IMR-90 (cell line): ENCODE measurements around the gene MSMO1. TPM values are rescaled to one million over a fixed set of nuclear protein-coding genes. Genes with fewer than 3 reads are reported as not detected.
"Not testable (repeated sequence)": the region's sequence is repeated elsewhere in the genome, so short reads cannot be mapped to it uniquely, and the experiment has no call there.

Experiments
- ATAC-seq: fragments of 200-7000 bp; cut with Tn5 transposase; 2 replicates; pipeline ENCODE4 v1.9.1; 2020; ENCODE audit warnings: low read depth, mild to moderate bottlenecking, moderate library complexity
- BruUV-seq: library from RNA; stranded (reverse); fragments of 400-500 nt; replicated peaks from 2 replicates; lab custom pipeline; 2021; lab: Mats Ljungman, UMichigan
- CTCF ChIA-PET: fragments of 300-600 bp; formaldehyde crosslinking; extraction: SDS; loops from one replicate; lab custom pipeline; 2021; ENCODE audit warnings: antibody characterized with exemption; lab: Yijun Ruan, JAX
- POLR2A ChIA-PET: fragments of 300-600 bp; sonication (Branson Sonifier 250); formaldehyde crosslinking; loops from one replicate; lab custom pipeline; 2022; ENCODE audit warnings: antibody characterized with exemption; ENCODE audit not compliant: unreplicated experiment; lab: Charles Lee
- DNase-seq: peaks from one replicate; pipeline ENCODE4 v3.0.0; 2013
- H2AFZ ChIP-seq: replicated peaks from 2 replicates; pipeline ENCODE3; 2013; ENCODE audit warnings: low read length, mild to moderate bottlenecking; ENCODE audit not compliant: poor library complexity
- H2AK5ac ChIP-seq: 2 replicates; pipeline ENCODE4 v1.6.1; 2013; ENCODE audit warnings: low read depth, low read length, inconsistent platforms
- H2AK9ac ChIP-seq: replicated peaks from 2 replicates; pipeline ENCODE3; 2013; ENCODE audit warnings: mild to moderate bottlenecking, low read depth, low read length, moderate library complexity; ENCODE audit not compliant: poor library complexity
- H2BK120ac ChIP-seq: 2 replicates; pipeline ENCODE4 v1.6.1; 2013; ENCODE audit warnings: low read depth, low read length, inconsistent platforms
- H2BK15ac ChIP-seq: 3 replicates; pipeline ENCODE4 v1.6.1; 2013; ENCODE audit warnings: low read depth, low read length, inconsistent platforms
- H2BK20ac ChIP-seq: 2 replicates; pipeline ENCODE4 v1.6.1; 2013; ENCODE audit warnings: low read depth, mild to moderate bottlenecking, inconsistent platforms, low read length, moderate library complexity
- H2BK5ac ChIP-seq: 2 replicates; pipeline ENCODE4 v1.6.1; 2013; ENCODE audit warnings: mild to moderate bottlenecking, low read depth, low read length, inconsistent platforms; ENCODE audit not compliant: poor library complexity, severe bottlenecking
- H3K14ac ChIP-seq: replicated peaks from 2 replicates; pipeline ENCODE4 v1.6.1; 2013; ENCODE audit warnings: low read depth, low read length, inconsistent platforms
- H3K18ac ChIP-seq: 2 replicates; pipeline ENCODE4 v1.6.1; 2013; ENCODE audit warnings: low read depth, low read length, control low read depth
- H3K23ac ChIP-seq: 2 replicates; pipeline ENCODE4 v1.6.1; 2013; ENCODE audit warnings: low read depth, low read length, inconsistent platforms
- H3K27ac ChIP-seq: 2 replicates; pipeline ENCODE4 v1.5.1; 2013; ENCODE audit warnings: mild to moderate bottlenecking, control low read depth, low read length; ENCODE audit not compliant: insufficient read depth
- H3K27me3 ChIP-seq: 2 replicates; pipeline ENCODE4 v1.6.1; 2013; ENCODE audit warnings: low read length; ENCODE audit not compliant: control insufficient read depth, insufficient read depth
- H3K36me3 ChIP-seq: 2 replicates; pipeline ENCODE4 v1.6.1; 2013; ENCODE audit warnings: low read length, mixed read lengths; ENCODE audit not compliant: control insufficient read depth, insufficient read depth
- H3K4ac ChIP-seq: 2 replicates; pipeline ENCODE4 v1.6.1; 2013; ENCODE audit warnings: low read depth, low read length, inconsistent platforms
- H3K4me1 ChIP-seq: 2 replicates; pipeline ENCODE4 v1.6.1; 2013; ENCODE audit warnings: low read length, mixed read lengths; ENCODE audit not compliant: control insufficient read depth, insufficient read depth
- H3K4me2 ChIP-seq: 2 replicates; pipeline ENCODE4 v1.6.1; 2013; ENCODE audit warnings: low read depth, mild to moderate bottlenecking, control low read depth, low read length, moderate library complexity
- H3K4me3 ChIP-seq: 2 replicates; pipeline ENCODE4 v1.5.1; 2013; ENCODE audit warnings: low read depth, mild to moderate bottlenecking, control low read depth, low read length, moderate library complexity; ENCODE audit not compliant: insufficient read depth
- H3K56ac ChIP-seq: 2 replicates; pipeline ENCODE4 v1.6.1; 2013; ENCODE audit warnings: low read length, inconsistent platforms; ENCODE audit not compliant: insufficient read depth; ENCODE audit errors: extremely low read depth
- H3K79me1 ChIP-seq, 2 experiments: 2 replicates each; pipeline ENCODE4 v1.6.1; 2013; ENCODE audit warnings: low read length in 2 of 2, inconsistent platforms in 1 of 2, low read depth in 1 of 2
- H3K9ac ChIP-seq: 2 replicates; pipeline ENCODE4 v1.6.1; 2013; ENCODE audit warnings: low read depth, low read length, control low read depth
- H3K9me1 ChIP-seq: 2 replicates; pipeline ENCODE4 v1.6.1; 2013; ENCODE audit warnings: low read length, inconsistent platforms; ENCODE audit not compliant: insufficient read depth
- H3K9me3 ChIP-seq: 2 replicates; pipeline ENCODE4 v1.6.1; 2013; ENCODE audit warnings: low read length; ENCODE audit not compliant: control insufficient read depth, insufficient read depth
- H4K20me1 ChIP-seq: 2 replicates; pipeline ENCODE4 v1.6.1; 2013; ENCODE audit warnings: low read length, inconsistent platforms; ENCODE audit not compliant: insufficient read depth
- H4K5ac ChIP-seq: 2 replicates; pipeline ENCODE4 v1.6.1; 2013; ENCODE audit warnings: mild to moderate bottlenecking, low read depth, low read length, control low read depth
- H4K8ac ChIP-seq, 2 experiments: 2 replicates each; pipeline ENCODE4 v1.6.1; 2013; ENCODE audit warnings: low read depth in 2 of 2, low read length in 2 of 2, control low read depth in 1 of 2, inconsistent platforms in 1 of 2
- H4K91ac ChIP-seq: 2 replicates; pipeline ENCODE4 v1.6.1; 2013; ENCODE audit warnings: low read depth, low read length, inconsistent platforms; ENCODE audit not compliant: insufficient read depth
- WGBS, 2 experiments: methylation state at CpG; one replicate each; pipeline versions ENCODE4 v1.1.5 to v1.1.7; 2013; ENCODE audit warnings: missing lambda C conversion rate in 2 of 2; ENCODE audit not compliant: insufficient read length in 1 of 2; ENCODE audit errors: extremely low coverage in 2 of 2; 5-methylcytosine and 5-hydroxymethylcytosine counted together
- dilution Hi-C: fragments of 300-500 bp; cut with HindIII; formaldehyde crosslinking; loops from one replicate; pipeline ENCODE4 v1.14.3; 2018; ENCODE audit warnings: low sequenced_read_pairs; ENCODE audit not compliant: unreplicated experiment
- in situ Hi-C: fragments of 300-500 bp; cut with MboI; formaldehyde crosslinking; loops from 3 replicates; pipeline ENCODE4 v1.14.3; 2019; ENCODE audit warnings: low sequenced_read_pairs, inconsistent platforms, mixed read lengths
- intact Hi-C: fragments of 100-400 bp; cut with micrococcal nuclease; formaldehyde crosslinking; loops from 2 replicates; pipeline ENCODE4 v1.10.0; 2022
- polyA plus RNA-seq, 3 experiments: library from polyadenylated mRNA; depleted of rRNA; stranded (reverse); fragments of >200 nt; gene quantifications; 2 replicates each; pipeline ENCODE4 v1.2.3, GENCODE V29; 2012; ENCODE audit warnings: low replicate concordance in 1 of 3
- total RNA-seq: library from RNA; depleted of rRNA; stranded (reverse); fragments of >200 nt; gene quantifications from 2 replicates; pipeline ENCODE4 v1.2.3, GENCODE V29; 2012

Gene MSMO1
- total and polyA plus RNA-seq, 2 of the 4 experiments (the other 2 are of a cell fraction) = 40.1 to 42.1 TPM

DNA sequence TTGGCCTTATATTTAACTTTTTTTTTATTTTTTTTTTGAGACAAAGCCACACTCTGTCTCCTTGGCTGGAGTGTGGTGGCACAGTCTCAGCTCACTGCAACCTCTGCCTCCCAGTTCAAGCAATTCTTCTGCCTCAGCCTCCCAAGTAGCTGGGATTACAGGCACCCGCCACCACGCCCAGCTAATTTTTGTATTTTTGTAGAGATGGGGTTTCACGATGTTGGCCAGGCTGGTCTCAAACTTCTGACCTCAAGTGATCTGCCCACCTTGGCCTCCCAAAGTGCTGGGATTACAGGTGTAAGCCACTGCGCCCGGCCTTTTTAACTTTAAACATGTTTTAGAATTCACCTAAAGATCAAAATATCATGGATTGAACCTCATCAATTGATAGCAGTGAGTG is 14.9 kb downstream of the MSMO1 start:
- H3K27me3 ChIP-seq, H3K18ac ChIP-seq, H2BK120ac ChIP-seq, H3K14ac ChIP-seq, H3K9me1 ChIP-seq, H3K4me2 ChIP-seq, intact Hi-C loops, H2BK5ac ChIP-seq, H2AK9ac ChIP-seq, H3K27ac ChIP-seq, H4K91ac ChIP-seq, H3K36me3 ChIP-seq, POLR2A ChIA-PET, H3K4me3 ChIP-seq, BruUV-seq, H3K23ac ChIP-seq, H2AK5ac ChIP-seq, H4K20me1 ChIP-seq, H2BK15ac ChIP-seq, H3K79me1 ChIP-seq, H3K56ac ChIP-seq, H4K5ac ChIP-seq, H3K9me3 ChIP-seq, H3K4me1 ChIP-seq, H3K4ac ChIP-seq, ATAC-seq, dilution Hi-C loops, H3K9ac ChIP-seq, H2AFZ ChIP-seq, DNase-seq, H4K8ac ChIP-seq, H2BK20ac ChIP-seq: not testable (repeated sequence)
- CTCF ChIA-PET = interaction anchor here (1.1 kb wide), 1 partner anchor 211 kb away, joined by 4 read pairs; no protein-coding TSS in a partner anchor
- in situ Hi-C loops = loop anchor here (25.0 kb wide), 1 partner anchor 130 kb away; the partner anchor contains the start of gene KLHL2
- no CpG with 5 or more reads among the region's 5 CpGs for WGBS, 2 experiments
